HG02798 (cell line): Measurements from ENCODE around the gene TAB3.
"Not testable (repeated sequence)": the region's sequence is repeated elsewhere in the genome, so short reads cannot be mapped to it uniquely, and the experiment has no call there.

ENCODE experiments used
- ATAC-seq: cut with Tn5 transposase; IDR thresholded peaks from one replicate; pipeline ENCODE4 v1.9.1; 2021; ENCODE audit warnings: mild to moderate bottlenecking; ENCODE audit not compliant: unreplicated experiment, poor library complexity

TAB3 gene

DNA sequence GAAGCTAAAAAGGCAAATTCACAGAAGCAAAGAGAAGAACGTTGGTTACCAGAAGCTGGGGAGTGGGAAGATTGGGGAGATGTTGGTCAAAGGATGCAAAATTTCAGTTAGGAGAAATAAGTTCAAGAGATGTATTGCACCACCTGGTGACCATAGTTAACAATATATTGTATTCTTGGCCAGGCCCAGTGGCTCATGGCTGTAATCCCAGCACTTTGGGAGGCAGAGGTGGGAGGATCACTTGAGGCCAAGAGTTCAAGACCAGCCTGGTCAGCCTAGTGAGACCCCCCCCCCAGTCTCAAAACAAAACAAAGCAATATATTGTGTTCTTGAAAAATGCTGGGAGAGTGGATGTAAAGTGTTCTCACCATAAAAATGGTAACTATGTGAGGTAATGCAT is 67.9 kb downstream of the TAB3 start:
- no peak for ATAC-seq

GRCh38 chrX:30819080-30819479 is 70.0 kb downstream of the TAB3 start:
- peak; percentile 38 for ATAC-seq

- ATAC-seq = no peak
These were observed 73.0 kb downstream of the TAB3 start for GRCh38 chrX:30816079-30816478.

GRCh38 chrX:30814978-30815377 is 74.1 kb downstream of the TAB3 start:
- ATAC-seq = no peak

DNA sequence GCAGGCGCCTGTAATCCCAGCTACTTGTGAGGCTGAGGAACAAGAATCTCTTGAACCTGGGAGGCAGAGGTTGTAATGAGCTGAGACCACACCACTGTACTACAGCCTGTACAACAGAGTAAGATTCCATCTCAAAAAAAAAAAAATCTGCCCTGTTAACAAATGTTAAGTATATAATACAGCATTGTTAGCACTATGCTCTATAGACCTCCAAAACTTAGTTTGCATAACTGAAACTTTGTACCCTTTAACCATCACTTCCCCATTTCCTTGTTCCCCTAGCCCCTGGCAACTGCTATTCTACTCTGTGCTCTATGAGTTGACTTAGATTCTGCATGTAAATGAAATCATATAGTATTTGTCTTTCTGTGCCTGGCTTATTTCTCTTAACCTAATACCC is 76.7 kb downstream of the TAB3 start:
- ATAC-seq = peak; percentile 98

- no peak for ATAC-seq
These were observed 82.8 kb downstream of the TAB3 start for GRCh38 chrX:30806187-30806728.

GRCh38 chrX:30804462-30804861 is 84.6 kb downstream of the TAB3 start:
- no peak for ATAC-seq

- ATAC-seq = no peak
These were observed 88.2 kb downstream of the TAB3 start for GRCh38 chrX:30800901-30801300.

- ATAC-seq = no peak
These were observed 89.7 kb downstream of the TAB3 start for GRCh38 chrX:30799327-30799726.

DNA sequence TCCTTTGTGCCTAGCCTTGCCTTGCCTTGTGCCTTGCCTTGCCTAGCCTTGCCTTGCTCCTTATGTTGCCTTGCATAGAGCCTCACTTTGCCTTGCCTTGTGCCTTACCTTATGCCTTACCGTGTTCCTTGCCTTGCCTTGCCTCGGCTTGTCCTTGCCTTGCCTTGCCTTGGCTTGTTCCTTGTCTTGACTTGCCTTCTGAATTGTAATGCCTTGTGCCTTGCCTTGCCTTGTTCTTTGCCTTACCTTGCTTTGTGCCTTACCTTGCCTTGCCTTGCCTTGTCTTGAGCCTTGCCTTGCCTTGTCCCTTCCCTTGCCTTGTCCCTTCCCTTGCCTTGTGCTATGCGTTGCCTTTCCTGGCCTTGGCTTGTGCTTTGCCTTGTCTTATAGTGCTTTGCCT is 90.2 kb downstream of the TAB3 start:
- no peak for ATAC-seq

DNA sequence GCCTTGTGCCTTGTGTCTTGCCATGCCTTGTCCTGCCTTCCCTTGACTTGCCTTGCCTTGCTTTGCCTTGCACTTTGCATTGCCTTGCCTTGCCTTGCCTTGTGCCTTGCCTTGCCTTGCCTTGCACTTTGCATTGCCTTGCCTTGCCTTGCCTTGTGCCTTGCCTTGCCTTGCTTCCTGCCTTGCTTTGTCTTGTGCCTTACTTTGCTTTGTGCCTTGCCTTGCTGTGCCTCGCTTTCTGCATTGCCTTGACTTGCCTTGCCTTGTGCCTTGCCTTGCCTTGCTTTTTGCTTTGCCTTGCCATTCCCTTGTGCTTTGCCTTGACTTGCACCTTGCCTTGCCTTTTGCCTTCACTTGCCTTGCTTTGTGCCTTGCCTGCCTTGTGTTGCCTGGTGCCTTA is 91.8 kb downstream of the TAB3 start:
- ATAC-seq = not testable (repeated sequence)

- no peak for ATAC-seq
These were observed 92.8 kb downstream of the TAB3 start for GRCh38 chrX:30795981-30796958.

GRCh38 chrX:30794497-30794896 is 94.6 kb downstream of the TAB3 start:
- ATAC-seq = no peak

GRCh38 chrX:30793767-30794103 is 95.3 kb downstream of the TAB3 start:
- no peak for ATAC-seq

- ATAC-seq = no peak
These were observed 95.8 kb downstream of the TAB3 start for GRCh38 chrX:30793075-30793766.

- no peak for ATAC-seq
These were observed 97.5 kb downstream of the TAB3 start for GRCh38 chrX:30791296-30792278.

DNA sequence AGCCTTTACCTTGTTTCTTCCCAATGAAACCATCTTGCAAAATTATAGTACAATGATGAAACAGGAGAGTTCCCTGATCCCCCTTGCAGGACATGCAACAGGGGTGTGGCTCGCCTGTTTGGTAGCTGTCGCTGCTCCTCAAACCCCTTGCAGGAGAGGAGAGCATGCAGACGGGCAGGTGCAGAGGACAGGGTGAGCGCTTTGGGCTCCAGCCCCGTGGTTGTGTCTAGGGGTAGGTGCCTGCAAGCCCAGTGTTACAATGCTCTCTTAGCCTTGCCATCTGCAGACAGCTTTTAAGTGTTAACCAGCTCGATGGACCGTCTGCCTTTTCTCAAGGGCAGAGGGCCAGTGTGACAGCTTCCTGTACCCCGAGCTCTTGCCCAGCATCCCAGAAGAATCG is 102.0 kb downstream of the TAB3 start:
- ATAC-seq = no peak

DNA sequence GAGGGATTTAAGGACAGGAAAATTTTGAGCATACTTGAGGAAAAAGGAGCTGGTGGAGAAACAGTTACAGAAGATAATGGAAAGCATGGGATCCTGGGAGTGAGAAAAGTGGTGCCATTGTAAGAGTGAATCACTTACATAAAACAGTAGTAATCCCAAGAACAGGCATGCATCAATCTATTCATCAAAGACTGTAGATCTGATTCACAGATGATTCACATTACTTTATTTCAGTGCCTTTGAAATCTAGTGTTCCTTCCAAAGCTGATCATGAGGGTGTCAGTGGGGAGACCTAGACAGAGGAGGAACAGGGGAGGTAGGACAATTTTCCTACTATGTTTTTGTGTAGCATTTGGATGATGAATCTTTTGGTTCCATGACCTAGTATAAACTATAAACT is 102.7 kb downstream of the TAB3 start:
- ATAC-seq = no peak

- ATAC-seq = no peak
These were observed 107.2 kb downstream of the TAB3 start for GRCh38 chrX:30781711-30782444.
